Panc1 (cell line): ENCODE results near the gene INCA1.

Source experiments
- CTCF ChIP-seq: fragments of 450-650 bp; IDR thresholded peaks from 2 replicates; pipeline ENCODE4 v1.5.1; 2017; ENCODE audit warnings: mild to moderate bottlenecking
- POLR2AphosphoS5 ChIP-seq: IDR thresholded peaks from 2 replicates; pipeline ENCODE4 v1.6.1; 2012; ENCODE audit warnings: mild to moderate bottlenecking, low read depth, low read length, moderate library complexity
- REST ChIP-seq, 2 experiments: IDR thresholded peaks; 2 replicates each; pipeline ENCODE4 v1.6.1; 2011 to 2012; ENCODE audit warnings: low read depth in 2 of 2, control low read depth in 1 of 2, low read length in 1 of 2, mild to moderate bottlenecking in 1 of 2, moderate library complexity in 1 of 2; ENCODE audit not compliant: insufficient read depth in 1 of 2
- SIN3A ChIP-seq: IDR thresholded peaks from 2 replicates; pipeline ENCODE4 v1.6.1; 2012; ENCODE audit warnings: low read depth, mild to moderate bottlenecking, low read length, moderate library complexity, borderline replicate concordance; ENCODE audit not compliant: insufficient read depth
- TCF7L2 ChIP-seq: IDR thresholded peaks from 2 replicates; pipeline ENCODE4 v1.6.1; 2011; ENCODE audit warnings: mild to moderate bottlenecking, low read depth, low read length, inconsistent platforms

GRCh38 chr17:4950746-4951204 lies 46.5 kb downstream of the INCA1 start, which contains the start of gene ENO3:
- TF ChIP-seq CTCF (no peak), POLR2AphosphoS5 (no peak), REST (IDR thresholded peaks at IDR 0.05; ENCODE audit: insufficient read depth in 1 of 2, low read depth in 2 of 2, low read length in 1 of 2) (no peak), SIN3A (no peak), TCF7L2 (no peak)
